Measurements from ENCODE around the gene VIT.

GRCh38 chr2:36717603-36718266 lies 21.2 kb downstream of the VIT start:
- TF ChIP-seq POLR2A (IDR thresholded peaks at IDR 0.05) (no peak), EP300 (IDR thresholded peaks at IDR 0.05) (no peak)
